ENCODE data around the gene GABRB2.

The GABRB2 gene

DNA sequence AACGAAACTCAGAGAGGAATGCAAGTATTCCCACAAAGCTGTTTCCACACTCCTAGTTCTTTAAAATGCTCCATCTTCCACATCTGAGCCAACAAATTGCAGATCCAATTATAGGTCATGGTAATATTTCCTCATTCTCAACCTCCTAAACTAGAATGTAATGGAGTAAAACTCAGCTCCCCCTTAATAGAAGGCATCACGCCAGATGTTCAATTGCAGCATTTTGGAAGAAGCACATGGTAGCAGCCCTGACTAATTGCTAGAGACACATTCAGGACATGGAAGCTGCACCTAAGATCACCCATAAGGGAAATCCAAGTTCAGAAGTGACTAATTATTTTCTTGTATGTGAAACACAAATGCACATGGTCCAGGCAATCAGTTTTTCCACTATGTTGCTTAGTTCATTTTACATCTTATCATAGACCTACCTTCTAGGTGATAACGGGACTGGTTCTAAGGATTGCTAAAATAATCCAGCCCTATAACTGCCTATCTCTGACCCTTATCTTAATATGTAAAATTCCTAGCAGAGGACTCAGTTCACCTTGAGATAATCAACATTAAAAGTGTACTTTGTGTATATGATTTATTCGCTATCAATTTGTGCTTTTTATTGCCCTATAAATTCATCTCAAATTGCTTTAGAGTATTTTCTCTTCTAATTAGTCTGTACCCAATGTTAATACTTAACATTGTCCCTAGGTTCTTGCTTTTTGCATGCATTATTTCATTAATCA is 75.1 kb downstream of the GABRB2 start:
- no peak for DNase-seq (ENCODE audit: low spot score)

DNA sequence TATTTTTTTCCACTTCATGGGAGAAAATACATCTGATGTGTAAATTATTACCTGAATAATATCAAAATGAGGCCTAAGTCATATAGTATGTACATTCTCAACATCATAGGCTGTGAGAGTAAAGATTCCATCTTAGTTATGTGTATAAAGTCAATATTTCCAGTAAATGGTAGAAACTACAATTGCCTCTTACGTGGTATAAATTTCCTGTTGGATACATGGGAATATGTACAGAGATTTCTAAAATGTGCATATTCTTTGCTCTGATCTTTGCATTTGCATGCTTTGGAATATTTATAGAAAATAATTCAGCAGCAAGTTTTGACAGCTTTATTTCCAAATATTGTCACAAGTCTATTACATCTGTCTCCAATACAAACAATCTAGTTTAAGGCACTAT is 78.8 kb downstream of the GABRB2 start:
- DNase-seq (ENCODE audit: low spot score), result no peak

DNA sequence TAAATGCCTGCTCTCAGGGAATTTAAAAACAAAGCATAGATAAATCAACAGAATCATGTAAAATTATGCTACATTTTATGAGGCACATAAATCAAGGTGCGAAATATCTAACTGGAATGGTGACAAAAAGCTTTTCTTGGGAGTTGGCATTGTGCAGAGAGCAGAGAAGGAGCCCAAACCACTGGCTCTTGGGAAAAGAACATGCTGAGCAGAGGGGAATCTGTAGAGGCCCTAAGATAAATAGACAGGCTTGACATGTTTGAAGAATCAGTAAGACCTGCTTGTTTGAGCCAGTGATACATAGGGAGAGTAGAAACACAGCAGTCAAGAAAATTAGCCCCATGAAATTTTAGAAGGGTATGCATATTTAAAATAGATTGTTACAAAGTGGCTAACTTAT is 85.8 kb downstream of the GABRB2 start:
- no peak for DNase-seq (ENCODE audit: low spot score)

DNA sequence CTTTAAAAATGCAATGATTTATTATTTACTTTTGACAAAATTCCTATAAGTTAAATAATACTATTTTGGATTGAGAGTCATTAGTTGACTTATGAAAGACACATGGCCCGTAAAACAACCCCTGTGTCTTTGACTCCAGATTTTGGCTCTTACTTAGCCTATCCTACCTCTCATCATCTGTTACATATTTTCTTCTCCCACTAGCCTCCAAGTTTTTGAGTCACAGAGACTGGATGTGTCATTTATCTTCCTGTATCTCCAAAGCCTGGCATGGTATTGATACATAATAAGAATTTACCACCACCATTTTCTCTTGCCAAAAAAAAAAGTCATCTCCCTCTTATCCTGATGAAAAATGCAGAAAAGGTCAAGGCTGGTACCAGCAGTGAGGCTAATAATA is 99.9 kb downstream of the GABRB2 start:
- DNase-seq (ENCODE audit: low spot score), result no peak

DNA sequence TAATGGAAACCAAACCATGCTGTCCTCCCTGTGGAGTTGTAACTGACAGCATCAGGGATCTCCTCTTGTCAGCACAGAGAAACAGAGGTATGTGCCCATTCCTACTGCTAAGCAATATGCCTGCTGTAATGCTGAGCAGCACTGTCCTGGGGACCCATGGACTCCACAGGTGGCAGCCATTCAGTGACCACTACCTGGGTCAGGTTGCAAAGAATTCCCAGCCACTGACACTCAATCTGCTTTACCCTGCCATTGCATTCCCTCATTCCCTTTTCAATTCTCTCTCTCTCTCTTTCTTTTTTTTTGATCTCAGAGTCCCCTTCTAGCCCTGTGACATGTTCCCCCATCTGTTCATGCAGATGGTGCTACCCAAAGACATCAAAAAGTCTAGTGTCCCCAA is 104.1 kb downstream of the GABRB2 start:
- no peak for DNase-seq (ENCODE audit: low spot score)

DNA sequence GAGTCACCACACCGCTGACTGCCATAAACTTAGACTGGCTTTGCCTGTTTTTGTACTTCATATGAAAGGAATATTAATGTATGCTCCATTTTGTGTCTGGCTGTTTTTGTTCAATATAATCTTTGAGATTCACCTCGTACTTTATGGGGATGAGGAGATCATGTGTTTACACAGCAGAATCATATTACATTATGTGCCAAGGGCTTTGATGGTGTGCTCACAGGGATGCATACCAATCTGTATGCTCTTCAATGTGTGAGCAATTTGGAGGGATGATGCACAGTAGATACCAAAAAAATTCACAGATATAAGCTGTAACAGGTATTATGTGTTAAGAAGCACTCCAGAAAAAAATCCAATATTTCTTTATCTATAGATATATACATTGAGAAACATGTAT is 113.7 kb downstream of the GABRB2 start:
- no peak for DNase-seq (ENCODE audit: low spot score)

DNA sequence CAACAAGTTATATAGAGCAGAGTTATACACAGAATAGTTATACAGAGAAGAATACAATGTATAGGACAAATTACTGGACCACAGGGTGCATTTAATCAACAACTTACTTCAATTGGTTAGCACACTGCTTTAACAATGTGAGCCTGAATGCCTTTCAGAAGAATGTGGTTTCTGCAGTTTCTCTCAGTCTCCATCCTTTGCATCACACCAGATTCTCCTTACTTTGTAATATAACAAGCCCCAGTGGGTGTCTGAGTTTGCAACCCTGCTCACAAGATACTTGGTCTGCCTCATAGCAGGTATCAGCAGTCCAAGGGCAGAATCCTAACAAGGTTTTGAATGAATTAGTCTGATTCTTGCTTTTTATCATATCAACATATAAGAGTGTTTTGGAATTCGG is 114.6 kb downstream of the GABRB2 start:
- no peak for DNase-seq (ENCODE audit: low spot score)

DNA sequence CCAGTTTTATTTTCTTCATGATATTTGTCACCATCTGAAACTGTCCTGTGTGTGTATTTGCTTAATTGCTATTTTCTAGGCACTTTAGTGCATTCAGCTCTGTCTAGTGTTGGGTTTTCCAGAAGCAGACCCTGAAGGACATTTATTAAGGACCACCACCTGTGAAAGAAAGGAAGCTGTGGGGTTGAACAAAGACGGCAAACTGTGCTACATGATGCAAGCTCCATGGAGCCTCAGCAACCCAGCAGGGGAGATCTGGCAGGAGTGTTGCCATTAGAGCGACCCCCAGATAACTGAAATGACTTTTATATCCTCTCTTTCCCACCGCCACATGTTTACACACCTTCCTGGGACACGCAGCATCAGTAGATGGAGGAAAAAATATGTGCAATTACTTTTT is 125.5 kb downstream of the GABRB2 start:
- no peak for DNase-seq (ENCODE audit: low spot score)

DNA sequence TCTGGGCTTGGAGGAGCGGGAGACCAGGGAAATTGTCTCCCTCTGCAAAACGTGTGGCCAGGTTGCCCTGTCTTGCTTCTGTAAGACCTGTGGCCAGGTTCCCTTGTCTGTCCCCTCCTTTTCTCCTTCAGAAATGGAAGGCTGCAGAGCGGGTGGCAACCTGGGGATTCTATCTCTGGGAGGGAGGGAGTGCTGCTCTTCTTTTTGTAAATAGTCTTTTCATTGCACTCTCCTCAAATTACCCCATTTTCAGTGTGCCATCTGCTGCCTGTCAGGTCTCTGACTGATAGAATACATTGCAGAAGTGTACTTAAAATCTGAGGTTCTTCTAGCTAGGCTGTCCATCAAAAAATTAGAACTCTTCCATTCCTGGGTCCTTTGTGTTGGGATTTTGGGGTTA is 126.0 kb downstream of the GABRB2 start:
- DNase-seq (ENCODE audit: low spot score), result no peak

DNA sequence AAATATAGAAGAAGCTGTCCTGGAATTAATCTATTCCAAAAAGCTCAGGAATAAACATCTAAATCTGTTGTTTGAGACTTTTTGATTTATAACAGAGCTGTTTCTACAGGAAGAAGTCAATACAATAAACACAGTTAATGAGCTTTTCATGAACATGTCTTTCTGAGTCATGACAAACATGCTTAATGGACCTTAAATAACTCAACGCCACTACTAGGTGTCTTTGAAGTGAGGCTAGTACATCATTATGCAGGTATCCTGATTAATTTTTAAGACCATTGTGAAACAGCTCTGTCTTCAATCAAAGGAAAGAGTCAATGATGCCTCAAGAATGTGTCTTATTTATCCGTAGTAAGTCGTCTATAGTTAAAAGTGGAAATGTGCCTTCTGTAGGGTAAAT is 131.6 kb downstream of the GABRB2 start:
- no peak for DNase-seq (ENCODE audit: low spot score)

DNA sequence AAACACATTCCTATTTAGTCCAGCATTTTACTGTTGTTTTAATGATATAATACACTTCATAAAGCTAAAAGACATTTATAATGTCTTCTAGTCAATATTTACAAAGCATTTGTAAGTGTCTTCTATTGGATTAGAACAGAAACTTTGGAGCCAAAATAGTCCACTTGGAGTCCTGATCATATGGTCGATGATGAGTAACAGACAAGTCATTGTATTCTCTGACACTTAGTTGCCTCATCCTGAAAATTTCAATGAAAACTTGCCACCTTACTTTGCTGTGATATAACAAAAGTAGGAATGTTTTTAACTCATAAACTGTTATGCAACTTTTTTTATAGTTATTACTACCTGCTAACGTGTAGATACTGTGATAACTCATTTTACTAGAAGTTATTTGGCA is 132.5 kb downstream of the GABRB2 start:
- no peak for DNase-seq (ENCODE audit: low spot score)

DNA sequence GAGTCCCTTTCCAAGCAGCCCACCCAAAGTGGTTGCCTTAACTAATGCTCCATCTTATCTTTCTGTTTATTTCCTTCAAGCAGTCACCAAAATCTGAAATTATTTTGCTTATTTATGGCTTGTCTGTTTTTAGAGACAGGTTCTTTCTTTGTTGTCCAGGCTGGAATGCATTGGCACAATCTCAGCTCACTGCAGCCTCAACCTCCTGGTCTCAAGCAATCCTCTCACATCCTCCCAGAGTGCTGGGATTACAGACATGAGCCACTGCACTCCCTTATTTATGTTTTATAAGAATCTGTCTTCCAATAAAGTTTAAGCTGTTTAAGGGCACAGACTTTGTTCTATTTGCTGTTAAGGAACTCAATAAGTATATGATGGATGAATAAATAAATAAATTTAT is 133.7 kb downstream of the GABRB2 start:
- no peak for DNase-seq (ENCODE audit: low spot score)

DNA sequence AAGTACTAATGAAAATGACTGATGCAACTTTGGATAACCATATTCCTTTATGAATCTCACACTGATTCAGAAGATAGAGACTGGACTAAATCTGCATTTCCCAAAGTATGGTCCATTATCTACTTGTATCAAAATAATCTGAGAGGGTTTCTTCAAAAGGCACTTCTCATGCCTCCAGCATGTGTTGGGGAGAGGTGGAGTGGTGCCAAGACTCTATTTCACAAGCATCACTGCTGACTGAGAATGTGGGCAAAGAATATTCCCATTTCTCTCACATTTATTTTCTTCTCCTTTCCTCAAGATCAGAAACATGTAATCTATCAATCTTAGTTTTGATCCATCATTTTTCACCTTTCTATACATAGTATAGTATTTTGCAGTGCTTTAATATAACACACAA is 135.4 kb downstream of the GABRB2 start:
- no peak for DNase-seq (ENCODE audit: low spot score)

DNA sequence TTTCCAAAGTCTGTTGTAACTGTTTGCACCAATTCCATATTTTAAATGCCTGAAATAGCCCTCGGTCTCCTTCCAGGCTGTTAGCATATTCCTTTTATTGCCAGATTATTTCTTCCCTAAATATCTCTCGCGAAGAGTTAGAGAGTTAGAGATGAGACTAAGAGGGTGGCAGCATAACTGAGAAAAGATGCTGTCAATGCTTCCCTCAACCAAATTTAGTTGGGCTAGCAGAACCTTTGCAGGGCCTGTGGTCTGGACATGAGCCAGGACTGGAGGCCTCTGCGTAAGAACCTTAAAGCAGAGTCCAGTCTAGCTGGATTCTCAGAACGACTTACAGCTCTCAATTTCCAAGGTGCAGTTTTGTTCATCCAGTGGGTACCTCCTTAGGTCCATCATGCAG is 135.9 kb downstream of the GABRB2 start:
- DNase-seq (ENCODE audit: low spot score), result no peak

DNA sequence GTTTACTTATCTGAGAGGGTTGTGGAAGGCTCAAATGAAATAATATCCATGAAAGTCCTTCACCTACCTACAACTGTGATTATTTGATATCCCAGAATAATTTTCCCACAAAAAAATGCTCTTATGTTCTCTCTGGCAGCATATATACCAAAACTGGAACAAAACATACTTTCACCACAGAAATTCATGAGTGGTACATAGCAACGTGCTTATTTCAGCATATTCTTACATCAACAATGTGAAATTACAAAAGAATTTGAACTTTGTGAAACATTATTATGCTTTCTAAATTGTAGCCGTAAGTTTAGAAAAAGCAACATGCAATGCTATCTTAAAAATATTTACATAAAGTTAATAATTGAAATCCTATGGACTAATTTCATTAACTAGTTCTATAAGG is 137.1 kb downstream of the GABRB2 start:
- no peak for DNase-seq (ENCODE audit: low spot score)

DNA sequence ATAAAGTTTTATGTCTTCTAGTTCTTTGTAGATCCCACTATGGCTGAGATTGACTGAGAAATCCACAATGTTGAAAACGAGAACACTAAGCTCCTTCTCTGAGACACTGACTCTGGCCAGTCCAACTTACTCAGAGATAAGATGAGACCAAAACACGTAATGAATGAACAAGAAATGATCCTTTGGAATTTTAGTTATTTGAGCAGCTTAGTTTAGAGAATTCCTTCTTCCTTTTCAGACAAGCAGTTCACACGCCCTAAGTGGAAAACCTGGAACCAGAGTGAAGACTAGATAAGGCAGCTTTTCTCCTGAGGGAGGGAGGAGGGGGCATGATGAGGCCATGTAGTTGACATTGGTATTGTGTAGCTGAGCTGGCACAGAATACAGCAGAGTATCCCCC is 139.6 kb downstream of the GABRB2 start:
- no peak for DNase-seq (ENCODE audit: low spot score)

DNA sequence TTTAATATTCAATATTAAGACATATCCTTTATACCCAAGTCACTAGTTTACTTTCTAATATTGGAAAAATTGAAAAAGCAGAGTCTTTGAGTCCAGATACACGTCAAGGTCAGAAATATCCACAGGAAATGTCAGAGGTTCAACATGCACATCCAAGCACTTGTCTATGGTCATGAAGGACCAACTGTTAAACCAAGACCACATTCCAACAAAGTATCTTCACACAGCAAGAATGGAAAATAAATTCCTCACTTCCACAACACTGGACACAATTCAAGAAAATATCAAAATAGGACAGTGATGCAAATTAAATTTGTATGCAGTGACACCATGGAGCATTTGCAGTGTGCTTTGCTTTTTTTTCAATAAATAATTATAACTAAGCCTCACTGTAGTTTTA is 142.5 kb downstream of the GABRB2 start:
- DNase-seq (ENCODE audit: low spot score), result no peak

DNA sequence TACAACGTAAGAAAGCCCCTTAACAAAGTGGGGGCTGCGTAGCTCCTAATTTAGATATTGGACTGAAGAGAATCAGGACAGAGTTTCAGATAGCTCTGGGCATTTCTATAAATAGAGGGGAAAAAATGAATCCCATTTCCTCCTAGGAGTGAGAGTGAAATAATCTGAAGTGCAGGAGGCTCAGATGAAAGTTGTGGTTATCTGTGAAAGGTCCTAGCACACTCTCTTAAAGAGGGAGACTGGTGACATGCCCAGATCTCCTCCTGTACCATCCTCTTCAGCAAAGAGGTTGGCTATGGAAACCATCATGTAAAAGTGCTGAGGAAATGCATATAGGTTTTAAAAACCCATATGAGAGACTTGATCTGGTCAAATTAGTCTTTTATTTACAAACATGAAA is 143.4 kb downstream of the GABRB2 start:
- DNase-seq (ENCODE audit: low spot score), result no peak

DNA sequence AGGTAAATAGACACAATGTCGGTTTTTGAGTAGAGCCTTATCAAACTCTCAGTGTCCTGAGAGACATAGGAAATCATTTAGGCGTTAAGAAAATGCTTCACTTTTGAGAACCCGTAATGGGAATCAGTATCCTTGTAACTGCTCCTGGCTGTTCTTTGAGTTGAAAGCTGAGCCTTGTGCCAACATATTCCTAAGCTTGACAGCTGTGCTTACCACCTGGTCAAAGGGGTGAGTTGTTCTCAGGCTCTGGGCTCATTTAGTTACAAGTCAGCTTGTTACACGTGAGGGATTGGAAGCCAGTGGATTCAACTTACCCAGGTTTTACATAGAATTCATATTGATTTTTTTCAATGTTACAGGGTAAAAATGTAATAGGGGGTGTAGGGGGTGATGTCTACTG is 145.9 kb downstream of the GABRB2 start:
- DNase-seq (ENCODE audit: low spot score), result no peak

DNA sequence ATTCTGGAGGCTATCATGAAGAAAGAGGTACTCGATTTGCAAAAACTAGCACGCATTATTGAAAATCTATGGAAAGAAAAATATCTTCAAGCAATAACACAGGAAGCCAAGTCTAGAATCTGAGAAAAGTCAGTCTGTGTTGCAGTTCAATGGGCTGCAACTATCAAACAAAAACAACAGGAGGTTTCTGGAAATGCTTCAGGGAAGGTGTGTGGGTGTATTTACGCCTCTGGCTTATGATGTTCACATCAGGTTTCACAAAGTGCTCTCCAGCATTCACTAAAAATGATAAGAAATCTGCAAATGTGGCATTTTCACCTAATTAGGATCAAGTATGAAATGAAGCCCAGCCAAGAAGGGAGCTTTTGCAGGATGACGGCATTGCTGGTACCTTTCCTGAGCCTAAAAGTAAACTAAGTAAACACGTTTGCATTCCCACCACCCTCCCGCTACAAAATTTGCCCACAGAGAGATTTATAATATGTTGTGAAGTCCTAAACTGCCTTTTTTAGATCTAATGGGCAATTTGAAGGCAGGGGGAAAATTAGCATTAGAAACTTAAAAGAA is 146.4 kb downstream of the GABRB2 start:
- DNase-seq (ENCODE audit: low spot score), result no peak

DNA sequence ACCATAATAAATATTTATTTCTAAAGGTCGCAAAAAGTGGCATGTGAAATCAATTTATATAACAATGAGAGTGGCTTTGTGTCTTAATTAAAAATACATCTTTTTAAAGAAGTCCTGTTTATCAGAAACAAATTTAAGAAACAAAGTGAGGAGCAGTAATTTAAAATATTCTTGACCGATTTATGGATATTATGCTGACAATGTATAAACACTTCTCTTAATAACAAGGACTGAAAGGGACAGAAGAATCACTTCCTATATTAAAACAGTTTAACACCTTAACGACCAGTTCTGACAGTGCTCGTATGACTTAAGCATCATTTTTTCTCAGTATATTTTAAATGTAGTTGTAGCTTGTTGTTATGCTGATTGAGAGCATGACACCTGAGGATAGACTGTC is 149.1 kb downstream of the GABRB2 start:
- no peak for DNase-seq (ENCODE audit: low spot score)

DNA sequence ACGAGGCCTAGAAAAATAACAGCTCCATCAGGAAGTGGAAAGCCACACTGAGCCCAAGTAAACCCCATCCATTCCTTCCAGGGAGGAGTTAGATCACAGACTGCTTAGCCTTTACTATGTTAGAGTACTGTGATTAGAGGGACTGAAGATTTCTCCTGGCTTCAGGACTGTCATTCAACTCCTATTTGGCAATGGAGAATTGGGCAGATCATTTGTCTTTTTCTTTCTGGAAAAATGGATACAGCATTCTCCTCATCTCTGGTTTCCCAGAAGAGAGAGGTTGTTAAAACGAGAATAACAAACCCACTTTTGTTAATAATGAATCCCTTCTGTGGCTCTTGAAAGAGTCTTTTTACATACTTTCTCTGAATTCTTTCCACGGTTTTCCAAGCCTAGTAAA is 150.4 kb downstream of the GABRB2 start:
- no peak for DNase-seq (ENCODE audit: low spot score)

DNA sequence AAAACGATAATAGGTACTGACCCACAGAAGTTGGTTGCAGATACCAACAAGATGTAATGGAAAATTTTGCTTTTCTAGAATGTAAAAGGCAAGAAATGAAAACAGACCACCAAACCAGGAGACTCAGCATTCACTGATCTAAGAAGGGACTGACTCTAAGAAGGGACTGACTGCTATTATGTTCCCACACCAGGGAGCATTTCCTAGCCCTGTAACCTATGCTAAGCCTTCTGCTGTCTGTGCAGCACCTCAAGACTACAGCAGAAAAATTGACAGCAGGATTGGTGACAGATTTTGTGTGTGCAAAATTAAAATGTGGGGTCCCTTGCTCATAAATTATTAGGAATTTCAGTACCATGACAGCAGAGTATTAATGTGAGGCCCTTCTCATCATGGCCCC is 154.8 kb downstream of the GABRB2 start:
- no peak for DNase-seq (ENCODE audit: low spot score)

DNA sequence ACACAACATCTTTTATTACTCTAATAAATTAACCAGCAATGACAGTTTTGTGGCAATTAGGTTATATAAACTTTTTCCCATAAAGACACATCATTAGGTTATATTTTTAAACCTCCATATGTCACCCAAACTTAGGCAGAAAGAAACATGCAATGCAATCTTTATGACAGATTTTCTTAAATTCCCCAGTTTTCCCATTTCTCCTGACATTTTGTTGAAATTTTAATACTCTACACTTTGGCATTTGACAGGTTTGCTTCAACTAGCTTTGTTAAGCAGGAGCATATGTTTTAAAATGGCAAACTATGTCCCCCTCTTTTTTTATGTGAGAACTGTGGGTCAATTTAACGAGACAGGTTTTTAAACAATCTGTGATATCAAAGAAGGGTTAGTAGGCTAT is 155.5 kb downstream of the GABRB2 start:
- DNase-seq (ENCODE audit: low spot score), result no peak
